ENCODE results near the gene LMCD1. TPM values are rescaled to one million over a fixed set of nuclear protein-coding genes. Genes with fewer than 3 reads are reported as not detected.

LMCD1 gene
- total RNA-seq, 1 donor, result 95.0 TPM

DNA sequence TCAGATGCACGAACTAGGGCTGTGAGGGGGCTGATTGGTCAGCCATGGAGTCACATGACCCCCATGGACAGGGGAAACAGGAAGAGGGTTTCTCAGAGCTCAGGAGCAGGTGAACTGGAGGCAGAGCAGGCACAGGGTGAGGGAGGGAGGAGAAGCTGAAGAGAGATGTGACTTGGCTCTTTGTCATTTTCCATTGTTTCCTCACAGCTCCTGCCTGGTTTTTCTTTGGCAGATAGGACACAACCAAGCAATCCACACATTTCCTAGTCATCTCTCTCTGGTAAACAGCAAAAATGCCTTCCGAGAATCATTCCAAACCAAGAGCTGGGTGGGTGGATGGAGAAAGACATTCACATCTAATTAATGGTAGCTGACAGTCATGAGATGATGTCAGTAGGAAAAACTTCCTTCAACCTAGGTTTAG lies 43.4 kb upstream of the LMCD1 start:
- TF ChIP-seq CTCF (IDR thresholded peaks at IDR 0.05; ENCODE audit: insufficient read depth, low read depth, low read length), result no peak
- no peak overlapping the region for H3K4me3 ChIP-seq (ENCODE audit: low read depth, low read length)
- no peak for DNase-seq (ENCODE audit: low read depth)

GRCh38 chr3:8458711-8459110 lies 42.9 kb upstream of the LMCD1 start:
- no peak overlapping the region for H3K4me3 ChIP-seq (ENCODE audit: low read depth, low read length)
- peak; percentile 61 for DNase-seq (ENCODE audit: low read depth)
- no peak for TF ChIP-seq CTCF (IDR thresholded peaks at IDR 0.05; ENCODE audit: insufficient read depth, low read depth, low read length)

DNA sequence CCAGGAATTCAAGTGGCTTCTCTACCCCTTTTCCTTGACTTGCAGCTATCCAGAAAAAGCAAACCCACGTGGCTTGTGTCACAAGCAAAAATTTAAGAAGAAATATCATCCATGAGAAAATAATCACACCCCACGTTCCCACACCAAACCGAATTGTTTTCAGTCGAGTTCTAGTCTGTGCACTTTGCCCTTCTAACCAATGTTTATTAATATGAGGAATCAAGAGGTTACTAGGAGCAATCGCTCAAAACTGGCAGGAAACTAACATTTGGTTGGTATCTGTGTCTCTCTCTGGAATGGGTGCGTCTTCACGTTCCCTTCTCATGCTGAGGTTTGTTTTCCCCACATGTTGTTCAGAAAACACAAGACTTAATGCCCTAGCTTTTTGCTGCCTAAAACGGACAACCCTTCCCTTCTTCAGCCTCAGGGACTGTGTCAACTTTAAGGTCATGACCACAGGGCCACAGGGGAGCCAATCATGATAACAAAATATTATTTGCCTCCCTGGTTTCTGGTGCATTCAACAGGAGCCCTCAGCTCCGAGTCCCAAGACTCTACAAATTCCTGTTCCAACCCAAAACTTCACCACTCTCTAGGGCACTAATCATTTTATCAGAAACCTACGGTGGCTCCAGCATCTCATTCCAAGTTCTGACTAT lies 41.4 kb upstream of the LMCD1 start:
- no peak overlapping the region for H3K4me3 ChIP-seq (ENCODE audit: low read depth, low read length)
- no peak for TF ChIP-seq CTCF (IDR thresholded peaks at IDR 0.05; ENCODE audit: insufficient read depth, low read depth, low read length)
- no peak for DNase-seq (ENCODE audit: low read depth)

DNA sequence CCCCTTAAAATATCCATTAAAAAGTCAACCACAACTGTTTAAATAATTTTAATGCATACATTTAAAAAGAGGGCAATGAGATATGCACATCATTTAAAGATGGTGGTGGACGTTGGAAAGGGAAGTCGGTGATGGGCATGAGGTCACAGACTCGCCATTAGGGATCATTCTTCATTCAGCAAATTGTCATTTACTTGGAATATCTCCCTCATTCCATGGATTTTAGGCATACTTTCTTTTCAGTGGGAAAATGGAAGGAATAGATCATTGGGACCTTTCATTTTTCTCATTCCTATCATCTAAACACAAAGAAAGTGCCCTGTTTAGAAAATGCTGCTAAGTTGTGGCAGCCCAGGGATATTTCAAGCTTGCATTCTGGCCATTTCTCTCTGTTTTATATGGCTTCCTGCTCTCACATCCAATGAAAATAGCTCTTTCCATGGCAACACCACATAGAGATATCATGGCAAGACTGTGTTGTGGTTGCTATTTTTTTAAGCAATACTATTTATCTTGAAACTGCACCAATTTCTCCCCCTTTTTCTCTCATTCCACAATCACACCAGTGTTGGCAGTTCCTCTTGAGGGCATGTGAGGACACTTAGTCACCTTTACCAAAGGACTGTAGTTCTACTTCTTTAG lies 40.7 kb upstream of the LMCD1 start:
- TF ChIP-seq CTCF (IDR thresholded peaks at IDR 0.05; ENCODE audit: insufficient read depth, low read depth, low read length), result no peak

GRCh38 chr3:8464668-8465067 lies 37.0 kb upstream of the LMCD1 start:
- no peak for DNase-seq (ENCODE audit: low read depth)
- H3K4me3 ChIP-seq (ENCODE audit: low read depth, low read length), result no peak overlapping the region
- TF ChIP-seq CTCF (IDR thresholded peaks at IDR 0.05; ENCODE audit: insufficient read depth, low read depth, low read length), result no peak

More for the DNA sequence above, 40.7 kb upstream of the LMCD1 start:
- no peak for DNase-seq (ENCODE audit: low read depth)
- no peak overlapping the region for H3K4me3 ChIP-seq (ENCODE audit: low read depth, low read length)

DNA sequence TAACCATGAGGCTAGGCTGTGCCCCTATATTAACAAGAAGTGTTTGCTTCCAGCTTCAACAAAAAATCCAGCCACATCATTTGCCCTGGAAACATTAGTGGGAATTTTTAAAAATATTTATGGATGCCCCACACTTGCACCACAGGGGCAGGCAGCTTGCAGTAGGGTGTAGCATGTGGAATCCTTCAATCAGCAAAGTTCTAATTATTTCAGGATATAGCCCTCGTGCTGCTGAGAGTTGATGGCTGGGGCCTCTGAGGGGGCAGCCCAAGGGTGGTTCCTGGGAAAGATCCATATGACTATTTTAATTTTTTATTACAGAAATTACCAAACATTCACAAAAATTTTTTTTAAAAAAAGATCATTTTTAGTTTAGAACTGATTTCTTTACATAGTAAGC lies 35.1 kb upstream of the LMCD1 start:
- TF ChIP-seq CTCF (IDR thresholded peaks at IDR 0.05; ENCODE audit: insufficient read depth, low read depth, low read length), result no peak
- H3K4me3 ChIP-seq (ENCODE audit: low read depth, low read length), result no peak overlapping the region
- DNase-seq (ENCODE audit: low read depth), result no peak

Data from fibroblast of villous mesenchyme (primary cell).